ENCODE results near the gene FTCD.

Gene FTCD

GRCh38 chr21:46135782-46136395, 19.5 kb downstream of the FTCD start:
- no peak for DNase-seq

- no peak for DNase-seq
Observed at GRCh38 chr21:46131838-46132651, 23.3 kb downstream of the FTCD start.

- DNase-seq = no peak
Observed at GRCh38 chr21:46131588-46131837, 23.9 kb downstream of the FTCD start.

GRCh38 chr21:46130831-46131587, 24.4 kb downstream of the FTCD start:
- no peak for DNase-seq

- no peak for DNase-seq
Observed at GRCh38 chr21:46129846-46130651, 25.3 kb downstream of the FTCD start.

GRCh38 chr21:46128933-46129571, 26.3 kb downstream of the FTCD start:
- no peak for DNase-seq

DNA sequence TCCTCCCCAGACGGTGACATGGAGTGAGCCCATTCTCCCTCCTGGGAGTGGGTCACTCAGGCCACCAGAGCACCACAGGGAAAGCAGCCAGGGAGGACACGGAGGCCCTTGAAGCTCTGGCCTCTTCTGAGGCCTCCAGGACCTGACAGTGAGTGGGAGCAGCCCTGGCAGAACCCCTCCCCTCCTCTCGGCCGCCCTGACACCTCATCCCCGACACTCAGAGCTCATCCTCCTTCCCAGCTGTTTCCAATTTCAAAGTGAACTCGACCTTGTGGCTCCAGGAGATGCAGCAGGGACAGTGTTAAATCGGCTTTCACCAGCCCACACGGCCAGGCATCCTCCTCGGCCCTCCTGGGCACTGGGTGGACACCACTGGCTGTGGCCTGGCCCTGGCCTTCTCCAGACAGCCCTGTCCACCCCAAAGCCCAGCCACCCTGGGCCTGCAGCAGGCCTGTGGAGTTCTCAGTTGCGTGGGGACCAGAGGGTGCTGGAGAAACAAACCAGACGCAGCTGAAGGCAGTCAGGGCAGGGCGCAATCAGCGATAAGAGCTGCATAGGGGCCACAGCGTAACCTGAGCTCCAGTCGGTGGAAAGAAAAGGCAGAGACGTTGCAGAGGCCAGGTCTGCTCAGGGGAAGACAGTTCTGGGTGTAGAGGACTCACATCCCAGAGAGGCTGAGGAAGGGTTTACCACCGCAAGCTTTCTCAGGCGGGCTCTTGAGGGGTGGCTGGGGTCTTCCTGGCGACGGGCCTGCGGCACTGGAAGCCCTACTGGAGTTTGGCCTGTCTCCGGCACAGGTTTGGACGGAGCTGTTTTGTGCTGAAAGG, 27.1 kb downstream of the FTCD start:
- DNase-seq = no peak

- no peak for DNase-seq
Observed at GRCh38 chr21:46127239-46128105, 27.9 kb downstream of the FTCD start.

- DNase-seq = no peak
Observed at GRCh38 chr21:46126309-46127238, 28.8 kb downstream of the FTCD start.

DNA sequence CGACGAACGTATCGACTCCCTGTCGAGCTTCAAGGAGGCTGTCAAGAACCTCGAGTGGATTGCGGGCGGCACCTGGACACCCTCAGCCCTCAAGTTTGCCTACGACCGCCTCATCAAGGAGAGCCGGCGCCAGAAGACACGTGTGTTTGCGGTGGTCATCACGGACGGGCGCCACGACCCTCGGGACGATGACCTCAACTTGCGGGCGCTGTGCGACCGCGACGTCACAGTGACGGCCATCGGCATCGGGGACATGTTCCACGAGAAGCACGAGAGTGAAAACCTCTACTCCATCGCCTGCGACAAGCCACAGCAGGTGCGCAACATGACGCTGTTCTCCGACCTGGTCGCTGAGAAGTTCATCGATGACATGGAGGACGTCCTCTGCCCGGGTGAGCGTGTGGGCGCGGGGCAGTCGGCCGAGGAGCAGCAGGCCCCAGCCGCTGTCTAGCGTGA, 29.5 kb downstream of the FTCD start:
- DNase-seq = no peak

- no peak for DNase-seq
Observed at GRCh38 chr21:46124926-46125845, 30.2 kb downstream of the FTCD start.

- no peak for DNase-seq
Observed at GRCh38 chr21:46124083-46124925, 31.1 kb downstream of the FTCD start.

GRCh38 chr21:46122758-46123683, 32.4 kb downstream of the FTCD start:
- no peak for DNase-seq

GRCh38 chr21:46122237-46122671, 33.1 kb downstream of the FTCD start:
- DNase-seq = no peak

DNA sequence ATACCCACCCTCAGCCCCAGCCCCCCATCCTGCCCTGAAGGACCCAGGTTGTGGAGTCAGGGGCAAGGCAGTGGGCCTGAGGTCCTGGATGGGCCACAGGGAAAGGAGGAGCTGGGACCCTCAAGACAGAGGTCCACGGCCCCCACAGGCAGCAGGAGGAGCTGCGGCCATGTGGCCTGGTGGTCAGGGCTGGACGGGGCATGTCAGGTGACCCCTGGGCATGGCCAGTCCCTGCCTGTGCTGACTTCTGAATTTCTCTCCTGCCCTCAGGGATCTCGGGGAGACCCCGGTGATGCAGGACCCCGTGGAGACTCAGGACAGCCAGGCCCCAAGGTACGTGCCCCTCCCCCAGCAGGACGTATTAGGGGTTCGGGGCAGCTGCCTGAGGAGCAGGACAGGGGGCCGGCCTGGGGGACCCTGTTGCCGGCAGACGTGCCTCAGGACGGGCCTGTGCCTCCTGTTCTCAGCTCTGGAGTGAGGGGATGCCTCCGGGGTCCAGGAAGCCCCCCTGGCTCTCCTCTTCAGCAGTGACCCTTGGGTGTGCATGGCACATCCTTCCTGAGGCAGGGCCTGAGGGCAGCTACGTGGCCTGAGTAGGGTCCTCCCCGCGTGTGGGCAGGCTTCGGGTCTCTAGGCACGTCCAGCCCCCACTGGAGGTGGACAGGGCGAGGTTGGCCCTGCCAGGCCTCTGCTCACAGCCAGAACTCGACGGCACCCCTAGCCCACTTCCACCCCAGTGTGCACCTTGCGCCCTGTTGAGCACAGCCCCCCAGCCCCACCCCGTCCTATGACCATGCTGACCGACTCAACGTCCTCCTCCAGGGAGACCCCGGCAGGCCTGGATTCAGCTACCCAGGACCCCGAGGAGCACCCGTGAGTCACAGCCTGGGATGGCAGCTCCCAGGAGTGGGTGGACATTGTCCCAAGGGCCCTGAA, 33.8 kb downstream of the FTCD start:
- DNase-seq = no peak
